Hematopoietic multipotent progenitor cell treated with erythropoietin and hydrocortisone succinate and interleukin-3 and kit ligand, for 15 days (in vitro differentiated cells): ENCODE data around the gene CDH10.

ENCODE experiments used
- DNase-seq: peaks from one replicate; pipeline ENCODE4 v3.0.0-alpha.2; 2015; ENCODE audit warnings: low spot score

Gene CDH10

GRCh38 chr5:24644761-24645160, at the start of gene CDH10:
CDH10 (minus strand) TSS chr5:24644978; CDS start chr5:24593490, 51,488 bp downstream.
- DNase-seq = no peak

- no peak for DNase-seq
Observed at GRCh38 chr5:24693609-24694008, 48.8 kb upstream of the CDH10 start.

DNA sequence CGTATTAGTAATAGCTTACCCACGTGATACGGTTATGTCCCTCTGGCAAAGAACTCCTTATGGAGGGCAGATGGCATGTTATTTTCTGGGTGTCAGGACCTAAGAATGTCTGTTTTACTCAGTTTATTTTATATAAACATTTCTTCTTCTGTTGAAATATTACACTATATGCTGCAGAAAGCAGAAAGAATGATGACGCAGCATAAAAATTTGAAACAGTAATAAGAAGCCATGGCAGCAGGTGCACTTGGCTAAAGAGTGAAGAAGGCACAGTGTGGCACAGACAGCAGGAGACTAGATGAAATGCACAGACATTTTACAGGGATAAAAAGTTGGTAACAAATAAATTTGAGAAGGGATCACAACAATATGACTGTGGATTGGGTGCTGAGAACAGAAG, 46.3 kb upstream of the CDH10 start:
- no peak for DNase-seq

GRCh38 chr5:24681106-24681505, 36.3 kb upstream of the CDH10 start:
- no peak for DNase-seq

- DNase-seq = no peak
Observed at GRCh38 chr5:24668050-24668449, 23.3 kb upstream of the CDH10 start.

GRCh38 chr5:24649531-24649930, 4.8 kb upstream of the CDH10 start:
- DNase-seq = no peak

GRCh38 chr5:24646915-24647314, 2.1 kb upstream of the CDH10 start:
- no peak for DNase-seq

- no peak for DNase-seq
Observed at GRCh38 chr5:24645483-24645882, 705 bp upstream of the CDH10 start.

DNA sequence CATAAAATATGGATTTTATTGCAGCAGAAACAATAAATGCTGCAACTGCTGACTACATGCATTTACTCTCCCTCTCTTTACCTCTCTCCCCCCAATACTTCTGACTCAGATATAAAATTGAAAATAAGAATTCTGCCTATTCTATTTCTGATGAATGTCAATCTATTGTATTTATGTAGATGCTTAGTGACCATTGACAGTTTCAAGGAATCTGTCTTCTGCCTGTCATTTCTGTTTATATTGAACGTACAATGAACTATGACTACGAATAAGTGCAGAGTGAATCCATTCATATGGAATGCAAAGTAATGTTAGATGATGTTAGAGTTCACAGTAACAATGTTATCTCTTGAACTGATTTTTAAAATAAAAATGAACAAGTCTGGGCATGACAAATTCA, 898 bp downstream of the CDH10 start:
- no peak for DNase-seq

DNA sequence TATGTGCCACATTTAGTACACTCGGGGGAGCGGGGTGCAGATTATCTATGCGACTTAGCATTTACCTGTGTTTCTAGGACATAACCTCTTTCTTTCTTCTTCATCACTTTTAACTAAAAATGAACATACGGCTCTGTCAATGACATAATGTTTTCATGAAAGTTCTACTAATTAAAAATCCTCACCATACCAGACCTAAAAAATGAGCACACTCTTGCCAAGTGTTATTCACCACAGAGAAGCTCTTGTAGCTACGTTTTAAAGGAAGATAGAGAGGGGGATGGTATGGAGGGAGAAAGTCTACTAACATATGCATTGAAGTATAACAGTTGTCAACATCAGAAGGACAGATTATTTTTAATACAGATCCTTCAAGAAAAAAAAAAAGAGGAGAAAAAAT, 1.6 kb downstream of the CDH10 start:
- no peak for DNase-seq

GRCh38 chr5:24642022-24642421, 2.8 kb downstream of the CDH10 start:
- no peak for DNase-seq

- no peak for DNase-seq
Observed at GRCh38 chr5:24635209-24635608, 9.6 kb downstream of the CDH10 start.

GRCh38 chr5:24633715-24634325, 11.0 kb downstream of the CDH10 start:
- peak; percentile 2 for DNase-seq

DNA sequence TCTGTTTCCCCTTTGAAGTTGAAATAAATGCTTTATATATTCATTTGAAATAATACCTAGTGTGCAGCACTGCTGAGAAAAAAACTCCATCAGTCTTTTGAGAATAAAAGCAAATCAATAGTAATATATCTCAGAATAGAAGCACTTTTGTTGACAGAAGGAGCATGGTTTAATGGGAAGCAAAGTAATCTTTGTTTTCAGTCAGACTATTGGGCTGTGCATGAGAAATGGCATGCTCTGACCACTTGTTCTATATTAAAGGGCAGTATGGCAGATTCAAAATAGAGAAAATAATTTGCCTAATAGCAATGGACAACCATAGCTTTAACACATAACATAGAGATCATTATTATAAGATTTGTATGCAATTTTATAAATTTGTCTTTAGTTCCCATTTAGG, 12.4 kb downstream of the CDH10 start:
- no peak for DNase-seq

DNA sequence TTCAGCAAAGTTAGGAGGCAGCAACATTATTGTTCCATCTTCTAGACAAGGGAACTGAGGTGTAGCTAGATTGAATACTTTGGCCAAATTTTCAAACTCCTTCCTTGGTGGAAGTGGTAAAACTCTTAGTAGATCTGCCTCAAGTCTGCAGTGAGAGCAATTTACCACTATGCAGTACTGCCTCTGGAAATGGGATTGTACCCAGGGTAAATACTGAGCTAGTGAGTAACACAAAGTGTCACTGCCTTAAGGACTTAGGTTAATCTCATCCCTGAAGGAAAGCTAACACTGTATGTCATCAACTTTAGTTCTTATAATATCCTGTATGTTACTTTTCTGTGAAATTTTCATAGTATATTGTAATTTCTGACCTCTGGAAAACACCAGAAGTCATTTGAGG, 13.9 kb downstream of the CDH10 start:
- no peak for DNase-seq

- DNase-seq = no peak
Observed at GRCh38 chr5:24629798-24630197, 15.0 kb downstream of the CDH10 start.

DNA sequence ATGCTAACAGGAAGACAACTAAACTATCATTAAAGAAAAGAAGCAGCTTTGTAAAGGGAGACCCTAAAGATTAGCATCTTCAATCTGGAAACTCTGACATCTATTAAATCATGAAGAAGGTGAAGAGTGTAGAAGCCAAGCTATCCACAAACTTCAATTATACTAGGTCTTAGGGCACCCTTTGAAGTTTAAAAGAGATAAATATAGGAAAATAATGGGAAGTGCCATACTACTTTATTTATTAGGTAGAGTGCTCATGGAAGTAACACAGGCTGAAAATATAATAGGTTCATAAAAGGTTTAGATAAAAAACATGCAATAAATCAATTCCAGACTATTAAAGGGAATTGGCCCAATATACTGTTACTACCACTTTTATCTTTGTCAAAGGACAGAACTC, 19.9 kb downstream of the CDH10 start:
- no peak for DNase-seq

GRCh38 chr5:24623624-24624023, 21.2 kb downstream of the CDH10 start:
- DNase-seq = no peak

DNA sequence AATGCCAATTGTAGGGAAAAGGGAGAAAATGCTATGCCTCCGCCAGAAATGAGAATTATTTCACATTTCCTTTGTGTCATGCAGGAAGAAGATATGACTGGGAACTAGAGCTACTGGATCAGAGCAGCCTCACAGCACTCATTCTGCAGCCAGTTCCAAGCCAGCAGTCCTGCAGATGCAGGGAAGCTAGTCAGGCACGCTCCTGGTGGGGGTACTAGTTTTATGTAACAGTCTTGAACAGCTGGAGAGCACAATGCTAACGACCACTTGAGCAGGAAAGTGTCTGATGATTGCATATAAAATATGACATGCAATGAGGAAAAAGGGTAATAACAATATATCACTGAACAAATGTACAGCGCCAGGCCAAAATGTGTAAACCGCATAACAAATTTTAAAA, 21.7 kb downstream of the CDH10 start:
- DNase-seq = no peak

DNA sequence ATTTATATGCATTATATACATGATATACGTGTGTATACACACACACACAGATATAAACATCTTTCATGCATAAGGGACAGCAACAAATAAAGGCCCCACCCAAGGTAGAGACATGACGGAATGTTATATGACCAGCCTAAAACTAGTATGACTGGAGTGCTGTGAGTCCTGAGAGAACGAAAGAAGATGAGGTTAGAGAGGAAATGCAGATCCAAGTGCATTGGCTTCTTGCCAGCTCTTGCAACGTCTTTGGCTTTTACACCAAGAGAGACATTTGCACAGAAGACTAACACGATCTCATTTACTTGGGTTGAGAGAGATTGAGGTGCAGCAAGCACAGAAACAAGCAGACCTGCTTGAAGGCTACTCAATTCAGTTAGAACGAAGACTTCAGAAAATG, 23.0 kb downstream of the CDH10 start:
- DNase-seq = no peak

DNA sequence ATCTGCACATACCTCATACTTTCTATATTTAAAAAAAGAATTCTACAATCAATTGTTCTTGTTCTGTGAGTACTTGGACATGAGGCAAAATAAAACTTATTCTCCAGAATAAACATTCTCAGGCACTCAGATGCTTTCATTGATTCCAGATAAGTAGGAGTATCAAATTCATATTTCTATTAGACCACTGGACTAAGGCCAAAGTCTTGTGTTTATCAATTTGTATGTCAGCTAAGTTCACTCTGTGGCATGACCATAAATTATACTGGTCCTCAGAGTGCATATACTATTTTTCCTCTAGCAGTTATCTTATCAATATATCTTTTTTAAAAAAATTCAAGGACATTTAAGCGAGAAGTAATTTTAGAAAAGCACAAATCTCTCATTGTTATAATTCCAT, 28.2 kb downstream of the CDH10 start:
- DNase-seq = no peak

DNA sequence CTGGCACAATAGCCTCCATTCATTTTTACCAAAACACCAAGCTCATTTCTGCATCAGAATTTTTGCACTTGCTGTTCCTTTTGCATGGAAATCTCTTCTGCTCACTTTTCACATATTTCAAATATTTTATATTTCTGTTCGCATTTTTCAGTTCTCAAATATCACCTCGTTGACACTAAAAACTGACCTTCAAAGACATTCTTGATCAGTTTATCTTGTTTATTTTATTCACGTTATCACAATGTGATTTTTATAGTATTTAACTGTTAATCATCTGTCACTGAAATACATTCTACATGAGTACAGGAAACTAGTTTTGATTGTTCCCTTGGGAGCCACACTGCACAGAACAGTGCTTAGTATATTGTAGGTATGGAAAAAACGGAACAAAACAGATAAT, 29.6 kb downstream of the CDH10 start:
- DNase-seq = no peak

- no peak for DNase-seq
Observed at GRCh38 chr5:24609706-24610105, 35.1 kb downstream of the CDH10 start.

DNA sequence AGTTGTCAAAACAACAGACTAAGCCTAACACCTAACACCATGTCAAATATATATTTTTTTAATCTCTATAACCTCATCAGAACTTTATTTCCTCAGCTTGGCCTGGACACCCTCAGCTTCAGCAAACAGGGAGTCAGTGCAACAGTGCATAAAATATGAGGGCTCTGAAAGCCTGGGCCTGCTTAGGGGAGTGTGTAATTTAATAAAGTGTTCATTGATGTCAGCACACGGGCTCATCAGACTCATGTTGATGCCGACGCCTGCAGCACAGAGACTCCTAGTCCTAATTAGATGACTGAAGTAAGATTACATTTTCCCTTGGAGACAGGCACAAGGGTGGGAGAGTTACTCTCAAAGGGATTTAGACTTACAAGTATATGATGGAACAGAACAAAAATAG, 37.8 kb downstream of the CDH10 start:
- no peak for DNase-seq

GRCh38 chr5:24602188-24602587, 42.6 kb downstream of the CDH10 start:
- DNase-seq = no peak
